B cell (primary cell): ENCODE measurements around the gene D2HGDH. TPM values are rescaled to one million over a fixed set of nuclear protein-coding genes. Genes with fewer than 3 reads are reported as not detected.

ENCODE experiments used
- ATAC-seq: fragments of 200-7000 bp; cut with Tn5 transposase; one replicate; pipeline ENCODE4 v1.10.0; 2021; ENCODE audit warnings: low read depth, mild to moderate bottlenecking, moderate number of reproducible peaks, moderate library complexity
- CTCF ChIA-PET: fragments of 350-600 bp; sonication (Branson Sonifier 250); formaldehyde crosslinking; loops from one replicate; lab custom pipeline; 2021; ENCODE audit warnings: antibody characterized with exemption, inconsistent platforms; lab: Charles Lee
- POLR2A ChIA-PET: fragments of 350-600 bp; sonication (Branson Sonifier 250); formaldehyde crosslinking; loops from one replicate; lab custom pipeline; 2021; ENCODE audit warnings: antibody characterized with exemption; lab: Charles Lee
- DNase-seq: peaks from one replicate; pipeline ENCODE4 v3.0.0; 2013
- H2AFZ ChIP-seq: 2 replicates; pipeline ENCODE4 v1.6.1; 2012; ENCODE audit warnings: mild to moderate bottlenecking, low read depth, low read length; ENCODE audit not compliant: insufficient read depth, poor library complexity, severe bottlenecking
- H3K27ac ChIP-seq, 2 donors: 1 replicate in 1 of 2; 2 replicates in 1 of 2; pipeline ENCODE4 v1.5.1; 2012 to 2013; ENCODE audit warnings: low read length in 2 of 2, mild to moderate bottlenecking in 2 of 2, moderate library complexity in 1 of 2
- H3K27me3 ChIP-seq, 4 experiments: fragments of 200-600 bp in 1 of 4; sonication (generic) in 1 of 4; replicated peaks in 1 of 4; 1 replicate in 2 of 4; 2 replicates in 2 of 4; pipeline versions ENCODE4 v1.6.1 to v1.7.0; 2013 to 2016; ENCODE audit warnings: low read length in 3 of 4, mild to moderate bottlenecking in 2 of 4, mixed read lengths in 1 of 4, moderate library complexity in 1 of 4; ENCODE audit not compliant: insufficient read depth in 4 of 4, control insufficient read depth in 3 of 4; ENCODE audit errors: control extremely low read depth in 1 of 4
- H3K36me3 ChIP-seq, 2 experiments: replicated peaks in 1 of 2; 1 replicate in 1 of 2; 2 replicates in 1 of 2; pipeline versions ENCODE4 v1.6.1 to v1.7.1; 2013; ENCODE audit warnings: low read length in 1 of 2; ENCODE audit not compliant: insufficient read depth in 2 of 2, control insufficient read depth in 1 of 2; ENCODE audit errors: control extremely low read depth in 1 of 2, extremely low read depth in 1 of 2
- H3K4me1 ChIP-seq, 2 donors: fragments of 200-600 bp in 1 of 2; sonication (generic) in 1 of 2; 1 replicate in 1 of 2; 2 replicates in 1 of 2; pipeline versions ENCODE4 v1.5.1 to v1.6.1; 2013 to 2017; ENCODE audit warnings: low read length in 2 of 2; ENCODE audit not compliant: control insufficient read depth in 2 of 2, insufficient read depth in 2 of 2
- H3K4me2 ChIP-seq: replicated peaks from 2 replicates; pipeline ENCODE3; 2012; ENCODE audit warnings: mild to moderate bottlenecking, low read depth, low read length; ENCODE audit not compliant: poor library complexity, severe bottlenecking
- H3K4me3 ChIP-seq, 5 experiments: fragments of 200-600 bp in 1 of 5; sonication (generic) in 1 of 5; 1 replicate in 3 of 5; 2 replicates in 2 of 5; pipeline versions ENCODE4 v1.5.1 to v1.7.0; 2011 to 2016; ENCODE audit warnings: low read length in 4 of 5, mild to moderate bottlenecking in 4 of 5, low read depth in 2 of 5, control low read depth in 1 of 5, moderate library complexity in 1 of 5; ENCODE audit not compliant: insufficient read depth in 1 of 5; ENCODE audit errors: control extremely low read depth in 1 of 5, extremely low read depth in 1 of 5
- H3K79me2 ChIP-seq: fragments of 200-600 bp; sonication (generic); one replicate; pipeline ENCODE4 v1.6.0; 2016; ENCODE audit warnings: low read length; ENCODE audit not compliant: control insufficient read depth, insufficient read depth
- H3K9ac ChIP-seq: fragments of 200-600 bp; sonication (generic); 2 replicates; pipeline ENCODE4 v1.6.1; 2017; ENCODE audit warnings: mild to moderate bottlenecking, low read length, moderate library complexity
- H3K9me3 ChIP-seq, 3 donors: one replicate each; pipeline versions ENCODE4 v1.6.1 to v1.7.1; 2013; ENCODE audit warnings: low read length in 2 of 3; ENCODE audit not compliant: control insufficient read depth in 2 of 3, insufficient read depth in 1 of 3; ENCODE audit errors: control extremely low read depth in 1 of 3
- H4K20me1 ChIP-seq: 2 replicates; pipeline ENCODE4 v1.6.0; 2012; ENCODE audit warnings: mild to moderate bottlenecking, low read length; ENCODE audit not compliant: insufficient read depth, control insufficient read depth, poor library complexity, severe bottlenecking
- H3K27ac Mint-ChIP-seq: one replicate; pipeline ENCODE4 v1.8.0; 2021; ENCODE audit warnings: mixed read lengths
- H3K27me3 Mint-ChIP-seq: one replicate; pipeline ENCODE4 v1.8.0; 2021; ENCODE audit warnings: mixed read lengths
- H3K4me1 Mint-ChIP-seq: one replicate; pipeline ENCODE4 v1.8.0; 2021; ENCODE audit warnings: mixed read lengths
- H3K4me3 Mint-ChIP-seq: one replicate; pipeline ENCODE4 v1.8.0; 2021; ENCODE audit warnings: mixed read lengths
- H3K9me3 Mint-ChIP-seq: one replicate; pipeline ENCODE4 v1.8.0; 2022; ENCODE audit warnings: mixed read lengths; ENCODE audit not compliant: insufficient read depth
- CTCF ChIP-seq: fragments of 200-600 bp; IDR thresholded peaks from one replicate; pipeline ENCODE4 v1.8.0; 2022; ENCODE audit warnings: antibody characterized with exemption, mild to moderate bottlenecking
- EZH2 ChIP-seq: IDR thresholded peaks from 2 replicates; pipeline ENCODE4 v1.6.1; 2012; ENCODE audit warnings: borderline replicate concordance, low read depth, mild to moderate bottlenecking, moderate library complexity, low read length; ENCODE audit not compliant: insufficient read depth, poor library complexity, severe bottlenecking
- WGBS: methylation state at CpG from one replicate; pipeline ENCODE4 v1.1.5; 2013; ENCODE audit warnings: missing lambda C conversion rate; ENCODE audit not compliant: insufficient coverage; 5-methylcytosine and 5-hydroxymethylcytosine counted together
- intact Hi-C: fragments of 100-400 bp; cut with micrococcal nuclease; formaldehyde crosslinking; loops from one replicate; pipeline ENCODE4 v1.10.0; 2022
- polyA plus RNA-seq: library from polyadenylated mRNA; depleted of rRNA; stranded (reverse); fragments of >200 nt; gene quantifications from 2 replicates; pipeline ENCODE4 v1.2.3, GENCODE V29; 2012
- total RNA-seq, 2 donors: library from RNA; stranded (reverse); fragments of 120-200 nt in 1 of 2; gene quantifications; 1 replicate in 1 of 2; 2 replicates in 1 of 2; pipeline versions ENCODE4 v1.2.3 to v1.2.4, GENCODE V29; 2013 to 2022

Gene D2HGDH
- total and polyA plus RNA-seq, 2 donors (not counting 1 experiment from before 2014, with no cell fraction given), result 44.0 to 67.7 TPM

GRCh38 chr2:241788135-241788534, 53.7 kb downstream of the D2HGDH start:
- no peak overlapping the region for H3K4me3 Mint-ChIP-seq

More at GRCh38 chr2:241788135-241788534, 53.7 kb downstream of the D2HGDH start:
- no peaks in the 10 kb centered on the region for H3K79me2 ChIP-seq
- H3K9ac ChIP-seq, result no peak overlapping the region
- Mint-ChIP-seq H3K27me3 (no peaks in the 10 kb centered on the region), H3K27ac (peak overlapping the region; percentile 66), H3K9me3 (no peaks in the 10 kb centered on the region), H3K4me1 (peaks cover 19% of the 10 kb centered on the region)
- intact Hi-C loops, result no loop called here
- TF ChIP-seq CTCF, result no peak
- no peak for TF ChIP-seq EZH2
- H4K20me1 ChIP-seq, result no peaks in the 10 kb centered on the region
- H3K4me2 ChIP-seq, result peak overlapping the region; percentile 30
- peak; percentile 9 for DNase-seq
- H3K27ac ChIP-seq, result peak overlapping the region in 1 of 2 donors; percentile 48
- no peaks in the 10 kb centered on the region for H3K27me3 ChIP-seq
- CTCF ChIA-PET, result interaction anchor here (0.6 to 1.0 kb wide), 2 partner anchors 54 to 814 kb away, joined by 4 read pairs; partner anchors contain the start of gene D2HGDH
- H2AFZ ChIP-seq, result peak overlapping the region; percentile 10
- ATAC-seq, result no peak
- no peak overlapping the region for H3K4me3 ChIP-seq
- H3K9me3 ChIP-seq, result peaks cover 0 to 3% (median 0%) of the 10 kb centered on the region in 3 donors
- WGBS, result 90% methylated on average over 2 of the region's 4 CpGs
- H3K36me3 ChIP-seq, result no peaks in the 10 kb centered on the region
- POLR2A ChIA-PET, result interaction anchor here (0.8 kb wide), 1 partner anchor 54 kb away, joined by 4 read pairs; the partner anchor contains the start of gene D2HGDH
- peaks cover 14 to 21% of the 10 kb centered on the region in 2 donors for H3K4me1 ChIP-seq
